Neural cell (in vitro differentiated cells): ENCODE results near the gene MAP4K4. TPM values are rescaled to one million over a fixed set of nuclear protein-coding genes. Genes with fewer than 3 reads are reported as not detected.

Experiments used
- H2AFZ ChIP-seq: fragments of 200-600, 300-800 bp; sonication (generic), shearing (Covaris generic); 2 replicates; pipeline ENCODE4 v1.6.0; 2014; ENCODE audit warnings: low read depth, mild to moderate bottlenecking, antibody characterized with exemption, low read length, moderate library complexity
- H3F3A ChIP-seq: fragments of 200-600 bp; shearing (Covaris generic); 2 replicates; pipeline ENCODE4 v1.6.1; 2016; ENCODE audit warnings: mild to moderate bottlenecking, moderate library complexity, mixed read lengths, antibody characterized with exemption, low read length; ENCODE audit not compliant: insufficient read depth, poor library complexity, severe bottlenecking
- H3K27ac ChIP-seq: fragments of 200-600, 300-800 bp; sonication (generic), shearing (Covaris generic); 2 replicates; pipeline ENCODE4 v1.5.1; 2014; ENCODE audit warnings: mild to moderate bottlenecking, low read length, moderate library complexity
- H3K27me3 ChIP-seq: fragments of 300-800, 200-600 bp; sonication (generic), shearing (Covaris generic); 2 replicates; pipeline ENCODE4 v1.6.0; 2014; ENCODE audit warnings: mild to moderate bottlenecking, low read depth, low read length, moderate library complexity; ENCODE audit not compliant: insufficient read depth
- H3K36me3 ChIP-seq: fragments of 300-800, 200-600 bp; sonication (generic), shearing (Covaris generic); 2 replicates; pipeline ENCODE4 v1.5.1; 2014; ENCODE audit warnings: mild to moderate bottlenecking, antibody characterized with exemption, low read length, moderate library complexity; ENCODE audit not compliant: insufficient read depth
- H3K4me2 ChIP-seq: fragments of 300-800, 200-600 bp; sonication (generic), shearing (Covaris generic); 2 replicates; pipeline ENCODE4 v1.6.0; 2014; ENCODE audit warnings: mild to moderate bottlenecking, low read length
- H3K4me3 ChIP-seq: fragments of 300-800, 200-600 bp; sonication (generic), shearing (Covaris generic); 2 replicates; pipeline ENCODE4 v1.5.1; 2014; ENCODE audit warnings: mild to moderate bottlenecking, low read length, moderate library complexity
- H3K79me2 ChIP-seq: fragments of 200-600 bp; shearing (Covaris generic); replicated peaks from 2 replicates; pipeline ENCODE4 v1.6.0; 2014; ENCODE audit warnings: mild to moderate bottlenecking, low read length, moderate library complexity; ENCODE audit not compliant: insufficient read depth
- H3K9ac ChIP-seq: fragments of 300-800, 200-600 bp; sonication (generic), shearing (Covaris generic); 2 replicates; pipeline ENCODE4 v1.6.1; 2016; ENCODE audit warnings: mild to moderate bottlenecking, low read length, mixed read lengths
- H3K9me2 ChIP-seq: fragments of 200-600 bp; shearing (Covaris generic); 2 replicates; pipeline ENCODE4 v1.6.1; 2016; ENCODE audit warnings: mild to moderate bottlenecking, low read length, mixed read lengths; ENCODE audit not compliant: insufficient read depth
- H3K9me3 ChIP-seq: fragments of 200-600, 300-800 bp; sonication (generic), shearing (Covaris generic); 2 replicates; pipeline ENCODE4 v1.6.1; 2016; ENCODE audit warnings: mild to moderate bottlenecking, mixed run types, low read length, moderate library complexity, mixed read lengths
- H4K20me1 ChIP-seq: fragments of 200-600 bp; shearing (Covaris generic); 2 replicates; pipeline ENCODE4 v1.6.1; 2016; ENCODE audit warnings: mild to moderate bottlenecking, mixed run types; ENCODE audit not compliant: insufficient read depth
- EP300 ChIP-seq: fragments of 450-650 bp; conservative IDR thresholded peaks from 2 replicates; pipeline ENCODE4 v1.6.1; 2014; ENCODE audit warnings: antibody characterized with exemption, mild to moderate bottlenecking, moderate library complexity; ENCODE audit not compliant: poor library complexity, severe bottlenecking
- EZH2 ChIP-seq: fragments of 200-600, 300-800 bp; shearing (Covaris generic), sonication (generic); IDR thresholded peaks from 2 replicates; pipeline ENCODE4 v1.6.1; 2014; ENCODE audit warnings: antibody characterized with exemption, low read length, borderline replicate concordance, mild to moderate bottlenecking; ENCODE audit not compliant: insufficient read depth, poor library complexity, severe bottlenecking
- MXI1 ChIP-seq: fragments of 450-650 bp; conservative IDR thresholded peaks from 2 replicates; pipeline ENCODE4 v1.6.1; 2014; ENCODE audit warnings: antibody characterized with exemption, mild to moderate bottlenecking; ENCODE audit not compliant: poor library complexity, severe bottlenecking
- POLR2AphosphoS5 ChIP-seq: IDR thresholded peaks from 2 replicates; pipeline ENCODE4 v1.6.1; 2012
- RAD21 ChIP-seq: fragments of 450-650 bp; conservative IDR thresholded peaks from 2 replicates; pipeline ENCODE4 v1.6.1; 2014; ENCODE audit warnings: antibody characterized with exemption, mild to moderate bottlenecking, moderate library complexity
- SMC3 ChIP-seq: fragments of 450-650 bp; conservative IDR thresholded peaks from 2 replicates; pipeline ENCODE4 v1.6.1; 2014; ENCODE audit warnings: antibody characterized with exemption, mild to moderate bottlenecking, moderate library complexity; ENCODE audit not compliant: poor library complexity
- TAF1 ChIP-seq: IDR thresholded peaks from 2 replicates; pipeline ENCODE4 v1.6.1; 2012; ENCODE audit warnings: low read depth
- polyA plus RNA-seq: library from polyadenylated mRNA; depleted of rRNA; stranded (reverse); fragments of >200 nt; gene quantifications from 2 replicates; pipeline ENCODE4 v1.2.3, GENCODE V29; 2014
- TF ChIP-seq, protein P1 (sequence below): fragments of 450-650 bp; IDR thresholded peaks from 2 replicates; pipeline ENCODE4 v1.5.1; 2014; ENCODE audit warnings: antibody characterized with exemption, mild to moderate bottlenecking, moderate library complexity; ENCODE audit not compliant: poor library complexity, severe bottlenecking
- TF ChIP-seq, protein P2 (sequence below): IDR thresholded peaks from 2 replicates; pipeline ENCODE4 v1.6.1; 2012; ENCODE audit warnings: borderline replicate concordance

The MAP4K4 gene
- polyA plus RNA-seq, 1 donor from 2014 or later: 125 TPM

DNA sequence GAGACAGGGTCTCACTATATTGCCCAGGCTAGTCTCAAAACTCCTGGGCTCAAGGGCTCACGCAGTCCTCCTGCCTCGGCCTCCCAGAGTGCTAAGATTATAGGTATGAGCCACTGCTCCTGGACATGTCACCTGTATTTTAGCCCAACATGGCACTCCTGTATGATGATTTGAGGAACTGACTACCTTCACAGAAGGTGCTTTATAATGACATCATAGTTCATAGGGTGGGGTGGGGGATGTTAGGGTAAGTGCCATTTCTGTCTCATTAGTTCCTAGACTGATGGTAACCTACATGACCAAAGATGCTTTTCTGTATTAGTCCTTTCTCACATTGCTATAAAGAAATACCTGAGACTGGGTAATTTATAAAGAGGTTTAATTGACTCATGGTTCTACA lies 109.7 kb downstream of the MAP4K4 start:
- no peak overlapping the region for H3K9ac ChIP-seq
- H3F3A ChIP-seq: no peaks in the 10 kb centered on the region
- no peak for TF ChIP-seq POLR2AphosphoS5
- TF ChIP-seq EZH2: no peak
- no peak for TF ChIP-seq SMC3
- no peaks in the 10 kb centered on the region for H3K9me2 ChIP-seq
- no peak overlapping the region for H3K4me3 ChIP-seq
- no peak overlapping the region for H2AFZ ChIP-seq
- peaks cover 81% of the 10 kb centered on the region for H3K79me2 ChIP-seq
- no peaks in the 10 kb centered on the region for H3K36me3 ChIP-seq
- H3K27ac ChIP-seq: no peak overlapping the region
- H3K4me2 ChIP-seq: no peak overlapping the region
- peaks cover 12% of the 10 kb centered on the region for H4K20me1 ChIP-seq
- no peaks in the 10 kb centered on the region for H3K27me3 ChIP-seq
- no peaks in the 10 kb centered on the region for H3K9me3 ChIP-seq

DNA sequence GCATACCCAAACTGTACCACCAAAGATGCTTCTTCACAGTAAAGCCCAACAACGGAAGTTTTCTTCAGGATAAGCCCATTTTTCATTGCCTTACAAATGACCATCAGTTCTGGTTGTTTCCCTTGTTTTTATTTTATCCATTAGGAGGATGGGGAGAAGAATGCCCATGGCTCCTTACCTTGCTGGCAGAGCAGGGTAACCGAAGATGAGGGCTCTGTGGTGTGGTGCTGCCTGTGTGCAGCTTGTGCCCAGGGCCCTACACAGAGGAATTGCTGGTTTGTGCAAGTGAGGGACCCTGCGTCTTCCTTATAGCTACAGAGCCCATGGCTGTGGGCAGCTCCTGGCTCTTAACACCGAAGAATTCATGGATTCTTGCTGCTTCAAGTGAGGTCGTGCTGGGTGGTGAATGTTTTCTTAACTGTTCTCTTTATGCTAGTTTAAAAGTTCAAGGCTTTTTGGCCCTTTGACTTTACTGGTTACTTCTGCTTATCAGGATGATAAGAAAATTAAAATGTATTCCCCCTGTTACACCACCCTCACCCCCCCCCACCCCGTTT lies 110.6 kb downstream of the MAP4K4 start:
- H4K20me1 ChIP-seq: peaks cover 13% of the 10 kb centered on the region
- H3K9me3 ChIP-seq: no peaks in the 10 kb centered on the region
- no peaks in the 10 kb centered on the region for H3K27me3 ChIP-seq
- no peak overlapping the region for H3K9ac ChIP-seq
- TF ChIP-seq, protein P1, sequence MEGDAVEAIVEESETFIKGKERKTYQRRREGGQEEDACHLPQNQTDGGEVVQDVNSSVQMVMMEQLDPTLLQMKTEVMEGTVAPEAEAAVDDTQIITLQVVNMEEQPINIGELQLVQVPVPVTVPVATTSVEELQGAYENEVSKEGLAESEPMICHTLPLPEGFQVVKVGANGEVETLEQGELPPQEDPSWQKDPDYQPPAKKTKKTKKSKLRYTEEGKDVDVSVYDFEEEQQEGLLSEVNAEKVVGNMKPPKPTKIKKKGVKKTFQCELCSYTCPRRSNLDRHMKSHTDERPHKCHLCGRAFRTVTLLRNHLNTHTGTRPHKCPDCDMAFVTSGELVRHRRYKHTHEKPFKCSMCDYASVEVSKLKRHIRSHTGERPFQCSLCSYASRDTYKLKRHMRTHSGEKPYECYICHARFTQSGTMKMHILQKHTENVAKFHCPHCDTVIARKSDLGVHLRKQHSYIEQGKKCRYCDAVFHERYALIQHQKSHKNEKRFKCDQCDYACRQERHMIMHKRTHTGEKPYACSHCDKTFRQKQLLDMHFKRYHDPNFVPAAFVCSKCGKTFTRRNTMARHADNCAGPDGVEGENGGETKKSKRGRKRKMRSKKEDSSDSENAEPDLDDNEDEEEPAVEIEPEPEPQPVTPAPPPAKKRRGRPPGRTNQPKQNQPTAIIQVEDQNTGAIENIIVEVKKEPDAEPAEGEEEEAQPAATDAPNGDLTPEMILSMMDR: no peak
- TF ChIP-seq, protein P2, sequence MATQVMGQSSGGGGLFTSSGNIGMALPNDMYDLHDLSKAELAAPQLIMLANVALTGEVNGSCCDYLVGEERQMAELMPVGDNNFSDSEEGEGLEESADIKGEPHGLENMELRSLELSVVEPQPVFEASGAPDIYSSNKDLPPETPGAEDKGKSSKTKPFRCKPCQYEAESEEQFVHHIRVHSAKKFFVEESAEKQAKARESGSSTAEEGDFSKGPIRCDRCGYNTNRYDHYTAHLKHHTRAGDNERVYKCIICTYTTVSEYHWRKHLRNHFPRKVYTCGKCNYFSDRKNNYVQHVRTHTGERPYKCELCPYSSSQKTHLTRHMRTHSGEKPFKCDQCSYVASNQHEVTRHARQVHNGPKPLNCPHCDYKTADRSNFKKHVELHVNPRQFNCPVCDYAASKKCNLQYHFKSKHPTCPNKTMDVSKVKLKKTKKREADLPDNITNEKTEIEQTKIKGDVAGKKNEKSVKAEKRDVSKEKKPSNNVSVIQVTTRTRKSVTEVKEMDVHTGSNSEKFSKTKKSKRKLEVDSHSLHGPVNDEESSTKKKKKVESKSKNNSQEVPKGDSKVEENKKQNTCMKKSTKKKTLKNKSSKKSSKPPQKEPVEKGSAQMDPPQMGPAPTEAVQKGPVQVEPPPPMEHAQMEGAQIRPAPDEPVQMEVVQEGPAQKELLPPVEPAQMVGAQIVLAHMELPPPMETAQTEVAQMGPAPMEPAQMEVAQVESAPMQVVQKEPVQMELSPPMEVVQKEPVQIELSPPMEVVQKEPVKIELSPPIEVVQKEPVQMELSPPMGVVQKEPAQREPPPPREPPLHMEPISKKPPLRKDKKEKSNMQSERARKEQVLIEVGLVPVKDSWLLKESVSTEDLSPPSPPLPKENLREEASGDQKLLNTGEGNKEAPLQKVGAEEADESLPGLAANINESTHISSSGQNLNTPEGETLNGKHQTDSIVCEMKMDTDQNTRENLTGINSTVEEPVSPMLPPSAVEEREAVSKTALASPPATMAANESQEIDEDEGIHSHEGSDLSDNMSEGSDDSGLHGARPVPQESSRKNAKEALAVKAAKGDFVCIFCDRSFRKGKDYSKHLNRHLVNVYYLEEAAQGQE: no peak
- no peak for TF ChIP-seq RAD21
- no peak for TF ChIP-seq EP300
- no peak for TF ChIP-seq SMC3
- H2AFZ ChIP-seq: no peak overlapping the region
- no peak overlapping the region for H3K4me2 ChIP-seq
- peaks cover 82% of the 10 kb centered on the region for H3K79me2 ChIP-seq
- H3F3A ChIP-seq: no peaks in the 10 kb centered on the region
- no peak overlapping the region for H3K4me3 ChIP-seq
- no peaks in the 10 kb centered on the region for H3K9me2 ChIP-seq
- no peaks in the 10 kb centered on the region for H3K36me3 ChIP-seq
- H3K27ac ChIP-seq: no peak overlapping the region

DNA sequence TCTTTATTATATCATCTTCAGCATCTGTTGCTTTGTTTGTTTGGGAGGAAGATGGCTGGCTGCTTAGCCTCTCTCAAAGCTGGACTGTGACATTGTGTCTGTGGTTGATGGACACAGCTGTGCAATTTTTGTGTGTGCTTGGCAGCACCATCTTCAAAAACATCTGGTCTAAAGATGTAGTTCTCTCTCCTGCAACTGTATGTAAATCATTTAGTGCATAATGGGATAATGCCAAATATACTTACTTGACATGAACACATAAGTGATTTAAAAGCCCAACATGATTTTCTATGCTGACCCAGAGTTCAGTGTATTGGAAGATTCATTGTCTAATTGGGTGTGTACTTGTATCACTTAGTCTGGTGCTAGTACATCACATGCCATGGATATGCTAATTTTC lies 112.2 kb downstream of the MAP4K4 start:
- Histone ChIP-seq H3K4me2 (no peak overlapping the region), H3K36me3 (no peaks in the 10 kb centered on the region), H2AFZ (no peak overlapping the region), H3K27ac (no peak overlapping the region), H3K9me3 (no peaks in the 10 kb centered on the region), H3K4me3 (no peak overlapping the region), H3K79me2 (peaks cover 82% of the 10 kb centered on the region), H4K20me1 (peaks cover 13% of the 10 kb centered on the region), H3K9me2 (no peaks in the 10 kb centered on the region), H3F3A (no peaks in the 10 kb centered on the region), H3K9ac (no peak overlapping the region), H3K27me3 (no peaks in the 10 kb centered on the region)
- TF ChIP-seq TAF1 (no peak), SMC3 (no peak), EP300 (no peak), POLR2AphosphoS5 (no peak), RAD21 (no peak), EZH2 (no peak), MXI1 (no peak)
- TF ChIP-seq, protein P2: no peak
- TF ChIP-seq, protein P1: no peak
